Adrenal gland (tissue), 5 donors: ENCODE measurements around the gene SDHAF2.

Experiments
- POLR2A ChIP-seq, 2 donors: fragments of 450-650 bp; IDR thresholded peaks; one replicate each; pipeline ENCODE4 v1.6.1; 2017; ENCODE audit warnings: antibody characterized with exemption in 2 of 2, mild to moderate bottlenecking in 2 of 2, moderate library complexity in 1 of 2
- TF ChIP-seq, protein P1 (sequence below), 6 experiments: fragments of 450-650 bp in 4 of 6; fragments of 200-600 bp in 2 of 6; sonication (generic) in 1 of 6; IDR thresholded peaks; 1 replicate in 5 of 6; 2 replicates in 1 of 6; pipeline versions ENCODE4 v1.5.1 to v1.8.0; 2016 to 2021; ENCODE audit warnings: antibody characterized with exemption in 6 of 6, mild to moderate bottlenecking in 2 of 6, moderate library complexity in 1 of 6
- donor health status: DM: no; HTN: no; CAD: no.

DNA sequence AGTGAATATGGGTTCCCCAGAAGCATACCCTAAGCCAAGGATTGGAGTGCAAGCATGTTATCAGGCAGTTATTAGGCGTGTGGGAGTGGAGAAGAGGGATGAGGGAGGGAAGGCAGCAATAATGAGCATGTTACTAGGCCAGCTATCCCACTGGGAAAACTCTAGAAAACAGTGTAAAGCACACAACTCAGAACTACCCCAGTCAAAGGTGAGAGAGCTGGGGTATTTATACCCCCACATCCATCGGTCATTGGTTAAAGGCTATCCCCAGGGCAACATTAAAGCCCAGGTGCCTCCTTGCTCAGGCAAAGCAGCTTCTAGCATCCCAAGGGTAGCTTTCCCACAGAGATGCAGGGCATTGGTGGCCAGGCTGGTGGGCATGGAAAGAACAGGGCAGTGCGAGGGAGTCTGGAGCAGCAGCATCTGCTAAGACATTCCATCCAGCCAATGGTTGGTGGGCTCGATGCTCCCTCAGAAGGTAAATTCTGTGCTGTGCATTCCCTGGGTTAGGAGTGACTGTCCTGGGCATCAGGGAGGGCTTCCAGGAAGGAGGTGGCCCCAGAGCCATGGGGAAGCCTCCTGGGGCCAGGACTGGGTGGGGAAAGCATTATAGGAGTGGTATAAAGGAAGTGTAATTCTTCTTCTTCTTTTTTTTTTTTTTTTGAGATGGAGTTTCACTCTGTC lies 57.6 kb downstream of the SDHAF2 start:
- TF ChIP-seq, protein P1, sequence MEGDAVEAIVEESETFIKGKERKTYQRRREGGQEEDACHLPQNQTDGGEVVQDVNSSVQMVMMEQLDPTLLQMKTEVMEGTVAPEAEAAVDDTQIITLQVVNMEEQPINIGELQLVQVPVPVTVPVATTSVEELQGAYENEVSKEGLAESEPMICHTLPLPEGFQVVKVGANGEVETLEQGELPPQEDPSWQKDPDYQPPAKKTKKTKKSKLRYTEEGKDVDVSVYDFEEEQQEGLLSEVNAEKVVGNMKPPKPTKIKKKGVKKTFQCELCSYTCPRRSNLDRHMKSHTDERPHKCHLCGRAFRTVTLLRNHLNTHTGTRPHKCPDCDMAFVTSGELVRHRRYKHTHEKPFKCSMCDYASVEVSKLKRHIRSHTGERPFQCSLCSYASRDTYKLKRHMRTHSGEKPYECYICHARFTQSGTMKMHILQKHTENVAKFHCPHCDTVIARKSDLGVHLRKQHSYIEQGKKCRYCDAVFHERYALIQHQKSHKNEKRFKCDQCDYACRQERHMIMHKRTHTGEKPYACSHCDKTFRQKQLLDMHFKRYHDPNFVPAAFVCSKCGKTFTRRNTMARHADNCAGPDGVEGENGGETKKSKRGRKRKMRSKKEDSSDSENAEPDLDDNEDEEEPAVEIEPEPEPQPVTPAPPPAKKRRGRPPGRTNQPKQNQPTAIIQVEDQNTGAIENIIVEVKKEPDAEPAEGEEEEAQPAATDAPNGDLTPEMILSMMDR (IDR thresholded peaks at IDR 0.05) = no peak
- TF ChIP-seq POLR2A (IDR thresholded peaks at IDR 0.05) = no peak
